MM.1S (cell line): ENCODE data around the gene RAMP3.

Experiments used
- DNase-seq: peaks from one replicate; pipeline ENCODE4 v3.0.0-alpha.2; 2015
- H2AFZ ChIP-seq: fragments of 300-600 bp; sonication (generic); 2 replicates; pipeline ENCODE4 v1.6.0; 2016; ENCODE audit warnings: antibody characterized with exemption, low read length
- H3F3A ChIP-seq: fragments of 300-600 bp; sonication (generic); 2 replicates; pipeline ENCODE4 v1.6.1; 2016; ENCODE audit warnings: mild to moderate bottlenecking, antibody characterized with exemption, low read length, moderate library complexity, mixed read lengths; ENCODE audit not compliant: insufficient read depth
- H3K27ac ChIP-seq: fragments of 300-600 bp; sonication (generic); 2 replicates; pipeline ENCODE4 v1.5.1; 2016; ENCODE audit warnings: mild to moderate bottlenecking, low read length
- H3K27me3 ChIP-seq: fragments of 300-600 bp; sonication (generic); replicated peaks from 2 replicates; pipeline ENCODE4 v1.6.0; 2016; ENCODE audit warnings: low read length; ENCODE audit not compliant: insufficient read depth
- H3K36me3 ChIP-seq: fragments of 300-600 bp; sonication (generic); replicated peaks from 2 replicates; pipeline ENCODE4 v1.6.1; 2016; ENCODE audit warnings: mild to moderate bottlenecking, low read length, mixed read lengths; ENCODE audit not compliant: insufficient read depth
- H3K4me1 ChIP-seq: fragments of 300-600 bp; sonication (generic); 2 replicates; pipeline ENCODE4 v1.6.1; 2016; ENCODE audit warnings: low read length, mixed read lengths
- H3K4me2 ChIP-seq: fragments of 300-600 bp; sonication (generic); 2 replicates; pipeline ENCODE4 v1.6.0; 2016; ENCODE audit warnings: low read depth, low read length
- H3K4me3 ChIP-seq: fragments of 300-600 bp; sonication (generic); 2 replicates; pipeline ENCODE4 v1.5.1; 2016; ENCODE audit warnings: low read length, mixed read lengths
- H3K79me2 ChIP-seq: fragments of 300-600 bp; sonication (generic); 2 replicates; pipeline ENCODE4 v1.6.1; 2016; ENCODE audit warnings: mixed run types, low read length, mixed read lengths
- H3K9ac ChIP-seq: fragments of 300-600 bp; sonication (generic); 2 replicates; pipeline ENCODE4 v1.6.1; 2016; ENCODE audit warnings: low read length, mixed read lengths
- H3K9me2 ChIP-seq: fragments of 300-600 bp; sonication (generic); replicated peaks from 2 replicates; pipeline ENCODE4 v1.6.1; 2016; ENCODE audit warnings: mild to moderate bottlenecking, low read length, mixed read lengths; ENCODE audit not compliant: insufficient read depth
- H3K9me3 ChIP-seq: fragments of 300-600 bp; sonication (generic); replicated peaks from 2 replicates; pipeline ENCODE4 v1.6.1; 2016; ENCODE audit warnings: mild to moderate bottlenecking, low read length, mixed read lengths; ENCODE audit not compliant: insufficient read depth
- H4K20me1 ChIP-seq: fragments of 300-600 bp; sonication (generic); 2 replicates; pipeline ENCODE4 v1.6.1; 2016; ENCODE audit warnings: mild to moderate bottlenecking, low read length, moderate library complexity, mixed read lengths; ENCODE audit not compliant: insufficient read depth
- EZH2 ChIP-seq: fragments of 300-600 bp; sonication (generic); optimal IDR thresholded peaks from 2 replicates; pipeline ENCODE3; 2017; ENCODE audit warnings: low read depth, mild to moderate bottlenecking, antibody characterized with exemption, low read length, mixed read lengths
- EZH2phosphoT487 ChIP-seq: fragments of 300-600 bp; sonication (generic); IDR thresholded peaks from 2 replicates; pipeline ENCODE4 v1.6.1; 2018; ENCODE audit warnings: antibody characterized with exemption, low read length
- TF ChIP-seq, protein P1 (sequence below): fragments of 300-600 bp; sonication (generic); IDR thresholded peaks from 2 replicates; pipeline ENCODE4 v1.5.1; 2016; ENCODE audit warnings: antibody characterized with exemption, low read length, mixed read lengths

RAMP3 gene

DNA sequence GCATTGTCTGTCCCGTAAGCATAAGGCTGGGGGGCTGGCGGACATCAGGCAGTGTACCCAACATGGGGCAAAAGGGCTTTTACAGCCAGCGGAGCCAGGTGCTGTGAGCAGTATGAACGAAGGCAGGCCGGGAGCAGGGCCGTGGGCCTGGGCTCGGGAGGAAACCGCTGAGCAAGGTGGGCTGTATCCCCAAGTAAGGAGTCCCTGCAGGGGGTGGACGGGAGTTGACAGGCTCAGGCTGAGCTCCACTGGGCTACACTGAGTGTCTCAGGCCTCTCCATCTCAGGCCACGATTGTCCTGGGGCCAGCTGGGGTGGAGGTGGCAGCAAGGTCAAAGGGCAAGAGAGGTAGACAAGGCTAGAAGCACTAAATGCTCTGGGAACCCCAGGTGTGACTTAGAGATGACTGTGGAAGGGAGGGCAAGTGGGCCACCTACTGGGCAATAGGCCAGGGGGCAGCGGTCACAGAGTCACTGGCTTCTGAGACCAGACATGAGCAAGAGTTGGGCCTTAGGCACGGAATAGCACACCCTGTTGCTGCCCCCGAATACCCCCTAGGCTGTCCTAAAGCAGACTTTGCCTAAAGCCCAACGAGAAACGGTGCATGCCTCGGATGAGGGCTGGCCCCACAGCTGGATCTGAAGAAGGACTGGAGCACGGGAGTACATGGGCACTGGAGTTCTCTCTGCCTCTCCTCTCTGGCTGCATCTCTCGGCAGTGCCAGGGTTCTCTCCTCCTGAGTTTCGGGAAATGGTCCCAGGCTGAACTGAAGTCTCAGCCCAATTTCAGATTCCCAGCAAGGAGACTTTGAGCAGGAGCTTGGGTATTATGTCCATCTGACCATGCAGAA lies 10.8 kb upstream of the RAMP3 start:
- DNase-seq: no peak
- TF ChIP-seq EZH2 (no peak), EZH2phosphoT487 (no peak)
- TF ChIP-seq, protein P1, sequence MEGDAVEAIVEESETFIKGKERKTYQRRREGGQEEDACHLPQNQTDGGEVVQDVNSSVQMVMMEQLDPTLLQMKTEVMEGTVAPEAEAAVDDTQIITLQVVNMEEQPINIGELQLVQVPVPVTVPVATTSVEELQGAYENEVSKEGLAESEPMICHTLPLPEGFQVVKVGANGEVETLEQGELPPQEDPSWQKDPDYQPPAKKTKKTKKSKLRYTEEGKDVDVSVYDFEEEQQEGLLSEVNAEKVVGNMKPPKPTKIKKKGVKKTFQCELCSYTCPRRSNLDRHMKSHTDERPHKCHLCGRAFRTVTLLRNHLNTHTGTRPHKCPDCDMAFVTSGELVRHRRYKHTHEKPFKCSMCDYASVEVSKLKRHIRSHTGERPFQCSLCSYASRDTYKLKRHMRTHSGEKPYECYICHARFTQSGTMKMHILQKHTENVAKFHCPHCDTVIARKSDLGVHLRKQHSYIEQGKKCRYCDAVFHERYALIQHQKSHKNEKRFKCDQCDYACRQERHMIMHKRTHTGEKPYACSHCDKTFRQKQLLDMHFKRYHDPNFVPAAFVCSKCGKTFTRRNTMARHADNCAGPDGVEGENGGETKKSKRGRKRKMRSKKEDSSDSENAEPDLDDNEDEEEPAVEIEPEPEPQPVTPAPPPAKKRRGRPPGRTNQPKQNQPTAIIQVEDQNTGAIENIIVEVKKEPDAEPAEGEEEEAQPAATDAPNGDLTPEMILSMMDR: peak; percentile 9; the same call in 1 of the 2 replicates

DNA sequence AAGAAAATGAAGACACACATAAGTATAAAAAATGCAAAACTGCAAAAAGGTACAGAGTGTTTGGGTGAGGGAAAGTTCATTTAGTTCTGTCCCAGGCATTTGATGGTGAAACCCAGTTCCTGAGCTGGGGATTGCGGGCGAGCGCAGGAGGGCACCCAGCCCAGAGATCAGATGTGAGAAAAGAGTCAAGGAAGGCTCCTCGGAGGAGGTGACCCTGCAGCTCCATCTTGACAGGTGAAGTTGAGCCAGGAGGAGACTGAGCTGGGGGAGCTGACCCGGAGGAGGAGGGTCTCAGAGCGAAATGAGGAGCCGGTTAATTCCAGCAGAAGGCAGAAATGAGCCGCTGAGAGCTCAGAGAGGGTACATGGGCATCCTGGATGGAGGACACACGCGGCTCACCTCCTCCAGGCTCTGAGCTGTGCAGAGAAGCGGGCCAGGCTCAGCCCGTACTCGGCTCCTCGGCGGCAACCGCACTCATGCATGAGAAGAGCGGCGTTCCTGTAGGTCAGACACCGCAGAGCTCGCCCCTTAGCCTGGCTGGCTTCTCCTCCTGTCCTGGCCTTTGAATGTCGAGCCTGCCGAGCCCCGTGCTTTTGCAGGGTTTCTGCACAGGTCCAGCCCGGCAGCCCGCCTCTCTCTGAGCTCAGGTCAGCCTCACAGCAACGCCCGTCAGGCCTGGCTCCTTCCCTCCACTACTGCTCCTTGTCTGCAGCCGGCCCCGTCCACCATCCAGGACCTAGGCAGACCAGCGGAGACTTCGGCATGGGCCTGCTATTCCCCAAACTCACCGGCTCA lies 9.5 kb upstream of the RAMP3 start:
- no peak overlapping the region for H3K9ac ChIP-seq
- H3K36me3 ChIP-seq: no peaks in the 10 kb centered on the region
- H3K4me2 ChIP-seq: no peak overlapping the region
- H3F3A ChIP-seq: no peaks in the 10 kb centered on the region
- H3K79me2 ChIP-seq: no peaks in the 10 kb centered on the region
- no peak for DNase-seq
- TF ChIP-seq, protein P1: no peak
- no peaks in the 10 kb centered on the region for H3K4me1 ChIP-seq
- H4K20me1 ChIP-seq: no peaks in the 10 kb centered on the region
- no peak overlapping the region for H2AFZ ChIP-seq
- H3K4me3 ChIP-seq: no peak overlapping the region
- H3K9me2 ChIP-seq: no peaks in the 10 kb centered on the region
- no peak overlapping the region for H3K27ac ChIP-seq
- H3K27me3 ChIP-seq: no peaks in the 10 kb centered on the region
- H3K9me3 ChIP-seq: no peaks in the 10 kb centered on the region

More for the DNA sequence above, 10.8 kb upstream of the RAMP3 start:
- H3K79me2 ChIP-seq: no peaks in the 10 kb centered on the region
- no peak overlapping the region for H3K27ac ChIP-seq
- H3K4me3 ChIP-seq: no peak overlapping the region
- no peaks in the 10 kb centered on the region for H3K36me3 ChIP-seq
- no peaks in the 10 kb centered on the region for H3K9me3 ChIP-seq
- no peaks in the 10 kb centered on the region for H3K4me1 ChIP-seq
- H3K27me3 ChIP-seq: no peaks in the 10 kb centered on the region
- no peak overlapping the region for H3K9ac ChIP-seq
- no peak overlapping the region for H2AFZ ChIP-seq
- H4K20me1 ChIP-seq: no peaks in the 10 kb centered on the region
- no peaks in the 10 kb centered on the region for H3K9me2 ChIP-seq
- H3F3A ChIP-seq: no peaks in the 10 kb centered on the region
- no peak overlapping the region for H3K4me2 ChIP-seq

DNA sequence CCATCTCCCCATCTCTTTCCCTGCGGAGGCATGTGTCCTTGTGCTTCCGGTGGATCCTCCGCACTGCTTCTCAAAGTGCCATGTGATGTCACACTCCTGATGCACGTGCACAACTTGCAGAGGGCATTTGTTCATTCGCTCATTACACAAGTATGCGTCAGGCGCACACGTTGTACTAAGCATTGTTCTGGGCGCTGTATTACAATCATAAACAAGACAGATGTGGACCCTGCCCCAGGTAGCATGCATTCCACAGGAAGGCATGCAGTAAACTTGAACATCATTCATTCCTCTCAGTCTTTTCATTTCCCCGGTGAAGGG lies 9.0 kb upstream of the RAMP3 start:
- Histone ChIP-seq H3K4me1 (no peaks in the 10 kb centered on the region), H3K36me3 (no peaks in the 10 kb centered on the region), H3K9ac (no peak overlapping the region), H3K27me3 (no peaks in the 10 kb centered on the region), H3K27ac (no peak overlapping the region), H4K20me1 (no peaks in the 10 kb centered on the region), H3K79me2 (no peaks in the 10 kb centered on the region), H3K4me3 (no peak overlapping the region), H3F3A (no peaks in the 10 kb centered on the region), H2AFZ (no peak overlapping the region), H3K9me3 (no peaks in the 10 kb centered on the region), H3K9me2 (no peaks in the 10 kb centered on the region), H3K4me2 (no peak overlapping the region)
- no peak for DNase-seq
- TF ChIP-seq EZH2: no peak
- TF ChIP-seq, protein P1: no peak
- no peak for TF ChIP-seq EZH2phosphoT487
